Mononuclear cell (primary cell): ENCODE data around the gene CSK. TPM values are rescaled to one million over a fixed set of nuclear protein-coding genes. Genes with fewer than 3 reads are reported as not detected.

Experiments used
- H3K27me3 ChIP-seq: 2 replicates; pipeline ENCODE4 v1.6.0; 2011; ENCODE audit warnings: low read length, control low read depth; ENCODE audit not compliant: insufficient read depth
- H3K4me1 ChIP-seq: 2 replicates; pipeline ENCODE4 v1.5.1; 2011; ENCODE audit warnings: mild to moderate bottlenecking, low read length, control low read depth; ENCODE audit not compliant: insufficient read depth
- H3K4me3 ChIP-seq: 2 replicates; pipeline ENCODE4 v1.5.1; 2011; ENCODE audit warnings: mild to moderate bottlenecking, low read length, moderate library complexity
- H3K9me3 ChIP-seq: 2 replicates; pipeline ENCODE4 v1.5.1; 2011; ENCODE audit warnings: low read depth, mild to moderate bottlenecking, control low read depth, low read length
- total RNA-seq: library from RNA; depleted of rRNA; stranded (reverse); fragments of >200 nt; gene quantifications from one replicate; pipeline ENCODE4 v1.2.3, GENCODE V29; 2012

The CSK gene
- total RNA-seq, 1 donor = 84.8 TPM

DNA sequence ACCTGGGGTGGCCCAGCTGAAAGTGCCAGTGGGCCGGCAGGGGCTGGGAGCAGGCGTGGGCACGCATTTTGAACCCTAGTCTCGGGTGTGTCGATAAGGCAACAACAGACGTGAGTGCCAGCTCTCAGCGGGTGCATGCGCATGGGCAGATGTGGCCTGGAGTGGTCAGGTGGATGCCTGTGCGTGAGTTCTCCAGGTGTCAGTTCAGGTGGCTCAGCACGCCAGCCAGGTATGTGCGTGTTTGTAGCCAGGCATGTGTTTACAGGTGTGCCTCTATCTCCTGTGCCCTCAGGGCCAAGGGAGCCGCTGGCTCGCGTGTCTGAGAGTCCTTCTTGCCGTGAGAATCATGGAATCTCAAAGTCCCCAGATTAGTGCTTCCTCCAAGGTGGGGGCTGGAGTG, 18.5 kb upstream of the CSK start:
- Histone ChIP-seq H3K27me3 (no peaks in the 10 kb centered on the region), H3K9me3 (no peaks in the 10 kb centered on the region), H3K4me1 (no peaks in the 10 kb centered on the region), H3K4me3 (no peak overlapping the region)

DNA sequence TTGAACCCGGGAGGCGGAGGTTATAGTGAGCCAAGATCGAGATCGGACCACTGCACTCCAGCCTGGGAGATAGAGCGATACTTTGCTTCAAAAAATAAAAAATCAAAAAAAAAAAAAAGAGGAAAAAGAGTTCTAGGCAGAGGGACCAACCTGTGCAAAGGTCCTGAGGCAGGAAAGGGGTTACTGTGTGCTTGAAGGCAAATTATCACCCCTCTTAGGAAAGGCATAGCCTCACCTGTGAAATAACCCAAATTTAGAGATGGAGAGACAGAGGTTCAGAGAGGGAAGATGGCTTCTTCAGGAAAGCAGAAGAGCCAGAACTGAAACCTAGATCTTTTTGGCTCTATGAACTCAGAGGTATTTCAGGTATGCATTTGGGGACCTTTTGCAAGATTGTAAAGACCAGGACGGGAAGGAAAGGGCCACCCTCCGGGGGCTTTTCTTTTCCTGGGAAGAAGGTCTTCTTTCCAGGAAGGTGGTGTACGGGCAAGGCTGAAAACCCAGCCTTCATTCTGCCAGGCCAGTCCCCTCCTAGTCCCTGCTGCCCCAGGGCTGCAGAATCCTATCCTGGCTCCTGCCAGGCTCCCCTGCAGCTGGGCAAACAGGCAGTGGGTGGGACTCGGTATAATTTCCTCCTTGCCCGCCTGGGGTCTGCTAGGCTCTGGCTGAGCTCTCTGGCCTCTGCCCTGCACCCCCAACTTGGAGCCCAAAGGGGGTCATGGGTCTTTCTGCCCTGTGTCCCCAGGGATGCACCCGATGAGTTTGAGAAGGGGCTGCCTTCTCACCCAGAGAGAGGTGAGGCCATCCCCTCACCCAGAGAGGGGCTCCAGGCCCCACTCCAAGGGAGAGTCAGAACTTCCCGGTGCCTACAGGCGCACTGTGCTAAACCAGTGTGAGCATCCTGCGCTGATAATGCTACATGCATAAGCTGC, 14.4 kb upstream of the CSK start:
- Histone ChIP-seq H3K4me3 (no peak overlapping the region), H3K9me3 (no peaks in the 10 kb centered on the region), H3K4me1 (peaks cover 21% of the 10 kb centered on the region), H3K27me3 (no peaks in the 10 kb centered on the region)

DNA sequence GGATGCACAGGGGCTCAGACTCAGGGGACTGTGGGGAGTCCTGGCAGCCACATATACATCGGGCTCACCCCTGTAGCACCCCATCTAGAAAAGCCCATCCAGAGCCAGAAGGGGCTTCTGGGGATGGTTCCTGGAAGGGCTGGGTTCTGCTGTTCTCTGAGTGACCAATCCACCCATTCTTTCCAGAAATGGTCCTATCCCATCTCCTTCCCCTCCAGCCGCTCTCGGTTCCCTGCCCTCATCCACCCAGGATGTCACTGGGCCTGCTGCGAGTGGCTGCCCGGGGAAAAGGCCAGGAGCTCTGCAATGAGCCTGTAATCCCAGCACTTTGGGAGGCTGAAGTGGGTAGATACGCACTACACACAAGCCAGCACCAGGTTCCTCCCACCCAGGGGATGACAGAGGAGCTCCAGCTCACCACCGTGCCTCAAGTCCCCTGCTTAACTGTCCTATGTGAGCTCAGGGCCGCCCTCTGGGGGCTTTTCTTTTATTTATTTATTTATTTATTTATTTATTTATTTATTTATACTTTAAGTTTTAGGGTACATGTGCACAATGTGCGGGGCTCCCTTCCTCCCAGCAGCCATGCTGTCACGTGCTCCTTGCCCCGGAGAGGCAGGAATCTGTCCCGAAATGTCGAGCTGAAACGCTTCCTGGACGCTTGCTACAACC, 13.6 kb upstream of the CSK start:
- Histone ChIP-seq H3K27me3 (no peaks in the 10 kb centered on the region), H3K4me1 (peaks cover 28% of the 10 kb centered on the region), H3K9me3 (no peaks in the 10 kb centered on the region), H3K4me3 (no peak overlapping the region)

DNA sequence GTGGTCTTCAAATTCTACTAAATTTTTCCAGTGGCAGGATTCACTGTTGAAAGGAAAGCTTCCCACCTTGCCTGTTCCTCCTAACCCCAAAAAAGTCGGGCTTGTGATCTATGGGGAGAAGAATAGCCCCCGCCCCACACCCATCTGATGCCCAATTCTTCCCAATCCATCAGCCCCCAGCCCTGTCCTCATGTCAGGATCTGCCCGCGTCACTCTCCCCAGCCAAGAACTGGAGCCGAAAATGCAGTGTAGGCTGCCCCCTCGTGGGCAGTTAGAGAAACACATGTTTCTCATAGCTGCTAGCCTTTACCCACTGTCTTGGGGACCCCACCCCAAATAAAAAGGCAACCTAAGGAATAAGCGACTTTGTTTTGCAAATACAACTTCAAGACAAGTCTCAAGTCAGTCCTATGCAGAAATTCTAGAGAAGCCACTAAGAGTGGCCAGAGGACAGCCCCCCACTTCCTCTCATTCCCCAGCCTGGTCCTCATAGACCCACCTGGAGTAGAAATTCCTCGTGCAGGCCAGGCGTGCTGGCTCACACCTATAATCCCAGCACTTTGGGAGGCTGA, 13.0 kb upstream of the CSK start:
- Histone ChIP-seq H3K4me1 (peaks cover 34% of the 10 kb centered on the region), H3K4me3 (no peak overlapping the region), H3K9me3 (no peaks in the 10 kb centered on the region), H3K27me3 (no peaks in the 10 kb centered on the region)

DNA sequence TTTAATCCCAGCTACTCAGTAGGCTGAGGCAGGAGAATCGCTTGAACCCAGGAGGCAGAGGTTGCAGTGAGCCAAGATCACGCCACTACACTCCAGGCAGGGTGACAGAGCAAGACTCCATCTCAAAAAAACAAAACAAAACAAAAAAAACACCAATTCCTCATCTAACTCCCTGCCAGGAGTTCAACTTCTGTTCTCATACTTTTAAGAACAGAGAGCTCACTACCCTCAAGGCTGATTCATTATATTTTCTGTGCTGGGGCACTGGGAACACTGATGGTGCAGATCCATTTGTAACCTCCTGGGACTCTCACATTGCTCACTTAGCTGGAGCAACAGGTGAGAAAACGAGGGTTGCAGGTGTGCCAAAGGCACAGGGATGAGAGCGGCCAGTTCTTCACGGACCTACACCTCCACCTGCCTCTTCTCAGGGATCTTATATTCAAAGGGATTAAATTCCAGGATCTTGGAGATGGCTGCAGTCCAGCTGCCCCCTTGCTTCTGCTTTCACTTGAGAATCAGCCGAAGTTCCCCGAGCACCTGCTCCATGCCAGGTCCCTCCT, 12.3 kb upstream of the CSK start:
- peaks cover 41% of the 10 kb centered on the region for H3K4me1 ChIP-seq
- no peaks in the 10 kb centered on the region for H3K9me3 ChIP-seq
- H3K27me3 ChIP-seq = no peaks in the 10 kb centered on the region
- H3K4me3 ChIP-seq = no peak overlapping the region

DNA sequence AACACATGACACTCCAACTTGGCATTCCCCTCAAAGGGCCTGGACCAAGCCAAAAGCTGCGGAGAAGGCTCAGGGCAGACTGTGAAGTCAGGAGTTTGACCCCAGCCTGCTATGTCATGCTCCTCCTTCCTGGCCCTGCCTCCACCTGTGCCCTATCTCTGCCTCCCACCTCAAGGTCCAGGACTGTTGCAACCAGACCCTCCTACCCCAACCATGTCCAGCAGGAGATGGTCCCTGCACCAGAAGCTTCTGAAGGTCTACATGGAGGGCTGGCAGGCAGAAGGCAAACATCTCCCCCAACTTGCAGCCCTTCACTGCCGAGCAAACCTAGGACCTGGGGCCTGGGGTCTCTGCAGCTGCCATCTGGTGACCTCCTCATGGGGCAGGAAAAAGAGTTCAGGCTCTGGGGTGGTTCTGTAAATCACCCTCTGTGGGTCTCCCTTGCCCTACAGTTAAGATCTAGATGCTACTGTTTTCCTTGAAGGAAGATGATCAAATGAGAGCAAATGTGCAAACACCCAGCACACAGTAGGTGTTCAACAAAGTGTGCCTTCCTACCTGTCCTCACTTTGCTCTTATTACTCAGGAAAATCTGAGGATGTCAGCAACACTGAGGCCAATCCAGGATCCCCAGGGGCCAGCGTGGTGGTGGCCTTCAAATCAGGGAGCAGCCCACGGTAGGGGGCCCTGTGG, 11.5 kb upstream of the CSK start:
- no peaks in the 10 kb centered on the region for H3K9me3 ChIP-seq
- H3K27me3 ChIP-seq = no peaks in the 10 kb centered on the region
- H3K4me3 ChIP-seq = no peak overlapping the region
- H3K4me1 ChIP-seq = peaks cover 49% of the 10 kb centered on the region

- no peaks in the 10 kb centered on the region for H3K27me3 ChIP-seq
- H3K4me1 ChIP-seq = peaks cover 79% of the 10 kb centered on the region
- no peaks in the 10 kb centered on the region for H3K9me3 ChIP-seq
- H3K4me3 ChIP-seq = no peak overlapping the region
Observed at GRCh38 chr15:74773329-74773728, 8.6 kb upstream of the CSK start.

- Histone ChIP-seq H3K9me3 (no peaks in the 10 kb centered on the region), H3K4me1 (peaks cover 81% of the 10 kb centered on the region), H3K27me3 (no peaks in the 10 kb centered on the region), H3K4me3 (no peak overlapping the region)
Observed at GRCh38 chr15:74773731-74774252, 8.1 kb upstream of the CSK start.

GRCh38 chr15:74775132-74775562, 6.7 kb upstream of the CSK start:
- Histone ChIP-seq H3K27me3 (no peaks in the 10 kb centered on the region), H3K9me3 (no peaks in the 10 kb centered on the region), H3K4me1 (peaks cover 93% of the 10 kb centered on the region), H3K4me3 (no peak overlapping the region)

GRCh38 chr15:74775894-74776293, 6.0 kb upstream of the CSK start:
- peaks cover 97% of the 10 kb centered on the region for H3K4me1 ChIP-seq
- no peaks in the 10 kb centered on the region for H3K27me3 ChIP-seq
- H3K9me3 ChIP-seq = no peaks in the 10 kb centered on the region
- H3K4me3 ChIP-seq = no peak overlapping the region

DNA sequence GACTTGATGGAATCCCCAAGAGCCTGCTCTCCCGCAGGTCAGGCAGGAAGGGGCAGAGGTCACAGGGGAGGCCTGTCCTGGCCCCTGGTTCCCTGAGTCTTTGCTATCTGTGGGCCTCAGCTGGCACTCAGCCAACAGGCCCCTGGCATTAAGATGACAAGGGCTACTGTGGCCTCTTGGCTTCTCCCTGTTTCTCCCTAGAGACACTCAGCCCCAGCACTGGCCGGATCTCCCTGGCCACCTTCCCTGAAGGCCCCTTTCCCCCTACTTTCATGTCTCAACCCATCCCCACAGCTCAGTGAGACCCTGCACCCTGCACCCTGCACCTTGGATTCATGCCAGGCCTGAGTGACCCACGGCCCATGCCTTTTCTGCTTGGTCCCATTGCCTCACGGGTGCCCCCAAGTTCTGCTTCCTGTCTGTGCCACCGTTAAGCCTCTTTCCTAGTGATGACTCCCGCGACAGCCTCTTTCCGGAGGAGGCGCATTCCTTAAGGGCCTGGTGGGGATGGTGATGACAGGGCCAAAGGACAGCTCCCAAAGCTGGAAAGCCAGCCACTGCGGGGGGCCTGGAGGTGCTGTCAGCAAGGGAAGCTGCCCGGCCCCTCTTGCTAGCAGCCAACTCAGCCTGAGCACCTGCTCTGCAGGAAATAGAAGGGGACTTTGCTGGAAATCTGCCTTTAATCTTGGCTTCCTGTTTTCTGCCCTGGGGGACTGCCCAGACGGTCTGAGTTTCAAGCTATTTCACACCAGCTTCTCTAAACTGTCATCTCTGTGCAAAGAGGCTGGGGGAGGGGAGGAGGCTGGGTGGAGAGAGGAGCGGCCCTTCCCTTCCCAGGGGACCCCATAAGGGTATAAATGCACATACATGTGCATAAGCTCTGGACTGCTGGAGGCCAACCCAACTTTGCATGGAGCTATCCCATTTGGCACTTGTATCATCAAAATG, 4.8 kb upstream of the CSK start:
- H3K4me1 ChIP-seq = peaks cover 94% of the 10 kb centered on the region
- H3K9me3 ChIP-seq = no peaks in the 10 kb centered on the region
- H3K27me3 ChIP-seq = no peaks in the 10 kb centered on the region
- H3K4me3 ChIP-seq = no peak overlapping the region

DNA sequence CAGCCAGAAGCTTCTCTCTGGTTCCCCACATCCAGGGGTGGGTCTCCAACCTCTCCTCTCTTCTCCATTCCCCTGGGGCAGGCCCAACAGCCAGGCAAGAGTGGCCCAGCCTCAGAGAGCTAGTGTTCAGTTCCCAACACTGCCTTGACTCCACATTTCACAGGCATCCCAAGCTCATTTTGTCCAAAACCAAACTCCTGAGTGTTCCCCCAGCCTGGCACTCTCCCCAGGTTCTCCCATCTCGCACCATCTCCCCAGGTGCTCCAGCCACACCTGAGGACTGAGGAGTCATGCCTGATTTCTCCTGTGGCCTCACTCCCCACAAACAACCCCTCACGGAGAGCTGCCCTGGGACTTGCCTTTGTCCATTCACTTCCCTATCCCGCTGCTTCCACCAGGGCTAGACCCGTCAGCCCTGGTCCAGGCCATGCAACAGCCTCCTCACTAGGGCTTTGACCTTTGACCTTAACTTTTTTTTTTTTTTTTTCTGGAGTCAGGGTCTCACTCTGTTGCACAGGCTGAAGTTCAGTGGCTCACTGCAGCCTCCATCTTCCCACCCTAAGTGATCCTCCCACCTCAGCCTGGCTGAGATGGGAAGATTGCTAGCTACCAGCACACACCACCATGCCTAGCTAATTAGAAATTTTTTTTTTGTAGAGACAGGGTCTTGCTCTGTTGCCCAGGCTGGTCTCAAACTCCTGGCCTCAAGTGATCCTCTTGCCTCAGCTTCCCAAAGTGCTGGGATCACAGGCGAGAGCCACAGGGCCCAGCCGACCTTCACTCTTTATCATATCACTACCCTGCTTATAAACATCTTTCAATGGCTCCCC, 3.9 kb upstream of the CSK start:
- Histone ChIP-seq H3K27me3 (no peaks in the 10 kb centered on the region), H3K9me3 (no peaks in the 10 kb centered on the region), H3K4me1 (peaks cover 89% of the 10 kb centered on the region), H3K4me3 (no peak overlapping the region)

DNA sequence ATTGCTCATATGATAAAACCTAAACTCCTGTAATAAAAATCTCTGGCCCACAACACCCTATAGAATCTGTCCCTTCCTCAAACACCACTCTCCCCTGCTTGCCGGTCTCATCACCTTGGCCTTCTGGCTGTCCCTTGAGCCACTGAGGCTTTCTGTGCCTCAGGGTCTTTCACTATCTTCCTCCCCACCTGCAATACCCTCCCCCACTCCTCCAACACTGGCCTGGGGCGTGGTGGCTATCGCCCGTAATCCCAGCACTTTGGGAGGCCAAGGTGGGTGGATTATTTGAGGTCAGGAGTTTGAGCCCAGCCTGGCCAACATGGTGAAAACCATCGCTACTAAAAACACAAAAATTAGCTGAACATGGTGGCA, 3.3 kb upstream of the CSK start:
- H3K4me3 ChIP-seq = no peak overlapping the region
- H3K27me3 ChIP-seq = no peaks in the 10 kb centered on the region
- no peaks in the 10 kb centered on the region for H3K9me3 ChIP-seq
- H3K4me1 ChIP-seq = peaks cover 89% of the 10 kb centered on the region
